Heart left ventricle (tissue), 13 donors: ENCODE data around the gene TNFAIP8L1.

Experiments used
- CTCF ChIP-seq, 12 donors: fragments of 200-600 bp; sonication (generic) in 4 of 12; IDR thresholded peaks; one replicate each; pipeline versions ENCODE4 v1.5.0 to v1.8.0; 2018 to 2022; ENCODE audit warnings: antibody characterized with exemption in 12 of 12, mild to moderate bottlenecking in 5 of 12
- POLR2A ChIP-seq, 2 donors: fragments of 450-650 bp; IDR thresholded peaks; one replicate each; pipeline ENCODE4 v1.6.1; 2017; ENCODE audit warnings: antibody characterized with exemption in 2 of 2, mild to moderate bottlenecking in 2 of 2, moderate library complexity in 2 of 2
- donor health status: ischemic (EF 13 %, LVEDD 7.1; RV severe dilation, severe dysfunction).
- donor health status: DM: no; HTN: yes; CAD: no.
- donor health status: DM: no; HTN: no; CAD: no.
- donor health status: ischemic (EF 25% LVEDD 6.9; RV normal size, moderate dysfunction).
- donor health status: ischemic (EF 25% LVEDD 5.7; RV mildly dilated, moderate dysfunction).
- donor health status: ischemic (EF 35%, LVEDD 5.7; RV mildly dilated, moderate dysfunction).
- donor health status: nonischemic (EF 11% LVEDD 7.7; RV severe dilation, severe dysfunction).
- donor health status: DM: yes; HTN: yes; CAD: no.
- donor health status: PGD.
- donor health status: ischemic (EF 29% LVEDD 5.4; RV normal size, mild dysfunction).
- donor health status: nonischemic (EF 23%, LVEDD 6.1; RV moderate dilation, normal function).

GRCh38 chr19:4654437-4655361 is 15.4 kb downstream of the TNFAIP8L1 start:
- TF ChIP-seq CTCF (IDR thresholded peaks at IDR 0.05) (no peak), POLR2A (IDR thresholded peaks at IDR 0.05) (no peak)
